Keratinocyte (primary cell): ENCODE results near the gene DUSP12. TPM values are rescaled to one million over a fixed set of nuclear protein-coding genes. Genes with fewer than 3 reads are reported as not detected.

Source experiments
- DNase-seq: peaks from one replicate; pipeline ENCODE4 v3.0.0-alpha.2; 2011; ENCODE audit warnings: low read depth, missing footprints, low spot score
- FAIRE-seq: peaks from 2 replicates; lab custom pipeline; 2011; peaks lifted over from hg19 to GRCh38; lab: Jason Lieb, UNC
- H2AFZ ChIP-seq: 2 replicates; pipeline ENCODE4 v1.6.0; 2012; ENCODE audit warnings: low read length, control low read depth, inconsistent platforms; ENCODE audit not compliant: control insufficient read depth
- H3K27ac ChIP-seq: 2 replicates; pipeline ENCODE4 v1.5.1; 2011; ENCODE audit warnings: low read length; ENCODE audit not compliant: control insufficient read depth, insufficient read depth
- H3K27me3 ChIP-seq: 3 replicates; pipeline ENCODE4 v1.6.0; 2011; ENCODE audit warnings: low read length; ENCODE audit not compliant: control insufficient read depth, insufficient read depth; ENCODE audit errors: extremely low read depth
- H3K36me3 ChIP-seq, 2 experiments: 2 replicates in 1 of 2; 3 replicates in 1 of 2; pipeline ENCODE4 v1.5.1; 2011; ENCODE audit warnings: low read length in 2 of 2, mild to moderate bottlenecking in 1 of 2; ENCODE audit not compliant: control insufficient read depth in 2 of 2, insufficient read depth in 2 of 2; ENCODE audit errors: extremely low read depth in 1 of 2
- H3K4me1 ChIP-seq: 3 replicates; pipeline ENCODE4 v1.5.1; 2011; ENCODE audit warnings: low read length; ENCODE audit not compliant: control insufficient read depth, insufficient read depth; ENCODE audit errors: extremely low read depth
- H3K4me2 ChIP-seq: 3 replicates; pipeline ENCODE4 v1.6.0; 2011; ENCODE audit warnings: low read depth, low read length; ENCODE audit not compliant: control insufficient read depth, insufficient read depth; ENCODE audit errors: extremely low read depth
- H3K4me3 ChIP-seq, 3 experiments: fragments of 200-600 bp in 1 of 3; sonication (generic) in 1 of 3; 2 replicates in 2 of 3; 3 replicates in 1 of 3; pipeline ENCODE4 v1.5.1; 2011 to 2016; ENCODE audit warnings: low read length in 3 of 3, mild to moderate bottlenecking in 3 of 3, control low read depth in 2 of 3, inconsistent platforms in 1 of 3, low read depth in 1 of 3, mixed read lengths in 1 of 3, mixed run types in 1 of 3, moderate library complexity in 1 of 3; ENCODE audit not compliant: control insufficient read depth in 2 of 3, insufficient read depth in 2 of 3; ENCODE audit errors: extremely low read depth in 1 of 3
- H3K79me2 ChIP-seq: 2 replicates; pipeline ENCODE4 v1.6.0; 2012; ENCODE audit warnings: low read length; ENCODE audit not compliant: control insufficient read depth, insufficient read depth
- H3K9ac ChIP-seq: 3 replicates; pipeline ENCODE4 v1.6.0; 2011; ENCODE audit warnings: low read length; ENCODE audit not compliant: control insufficient read depth, insufficient read depth; ENCODE audit errors: extremely low read depth
- H3K9me1 ChIP-seq: 3 replicates; pipeline ENCODE4 v1.6.0; 2011; ENCODE audit warnings: low read length; ENCODE audit not compliant: control insufficient read depth, insufficient read depth; ENCODE audit errors: extremely low read depth
- H3K9me3 ChIP-seq: 2 replicates; pipeline ENCODE4 v1.5.1; 2012; ENCODE audit warnings: low read depth, low read length; ENCODE audit not compliant: control insufficient read depth
- H4K20me1 ChIP-seq: 3 replicates; pipeline ENCODE4 v1.6.0; 2011; ENCODE audit warnings: low read length; ENCODE audit not compliant: control insufficient read depth, insufficient read depth; ENCODE audit errors: extremely low read depth
- EZH2 ChIP-seq: IDR thresholded peaks from one replicate; pipeline ENCODE4 v1.6.1; 2012; ENCODE audit warnings: inconsistent platforms, mild to moderate bottlenecking, low read length, moderate library complexity
- dilution Hi-C: fragments of 300-500 bp; cut with MboI; formaldehyde crosslinking; loops from one replicate; pipeline ENCODE4 v1.7.0; 2020; ENCODE audit warnings: low sequenced_read_pairs; ENCODE audit not compliant: extremely low pct_ligation_motif_present
- polyA plus RNA-seq, 5 experiments: library from polyadenylated mRNA; depleted of rRNA in 3 of 5; stranded (reverse) in 3 of 5; stranded (forward) in 1 of 5; unstranded in 1 of 5; fragments of >200 nt; gene quantifications; 1 replicate in 1 of 5; 2 replicates in 3 of 5; 3 replicates in 1 of 5; pipeline versions ENCODE4 v1.2.1 to v1.2.3, GENCODE V29; 2011 to 2012; ENCODE audit warnings: missing spikeins in 2 of 5, low read depth in 1 of 5, low replicate concordance in 1 of 5
- TF ChIP-seq, protein P1 (sequence below), 3 experiments: IDR thresholded peaks in 1 of 3; conservative IDR thresholded peaks in 1 of 3; optimal IDR thresholded peaks in 1 of 3; 2 replicates in 2 of 3; 3 replicates in 1 of 3; pipeline versions ENCODE3 to v1.5.1; 2011; ENCODE audit warnings: low read length in 3 of 3, mild to moderate bottlenecking in 3 of 3, moderate library complexity in 2 of 3, control low read depth in 1 of 3, inconsistent platforms in 1 of 3; ENCODE audit not compliant: insufficient read depth in 2 of 3; ENCODE audit errors: extremely low read depth in 1 of 3

The DUSP12 gene
- polyA plus RNA-seq, 1 donor (not counting 4 experiments of a cell fraction or from before 2014, with no cell fraction given), result 35.3 TPM

DNA sequence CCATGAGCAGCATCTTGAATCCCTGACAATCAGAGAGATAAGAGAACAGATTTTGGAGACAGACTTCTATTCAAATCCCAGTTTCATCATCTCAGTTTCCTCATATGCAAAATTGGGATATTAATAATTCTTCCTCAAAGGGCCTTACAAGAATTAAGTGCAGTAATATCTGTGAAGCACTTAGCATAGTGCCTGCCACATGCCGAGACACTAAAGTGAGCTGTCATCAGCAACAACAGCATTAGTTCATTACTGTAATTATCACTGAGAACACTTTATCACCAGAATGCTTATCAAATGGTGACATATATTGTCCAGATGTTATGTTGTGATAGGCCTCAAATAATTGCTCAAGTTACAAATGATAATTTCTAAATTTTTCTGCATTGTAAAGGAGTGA is 29.2 kb upstream of the DUSP12 start:
- Histone ChIP-seq H3K4me3 (no peak overlapping the region), H3K4me2 (no peak overlapping the region), H3K4me1 (peaks cover 13% of the 10 kb centered on the region), H3K79me2 (no peaks in the 10 kb centered on the region), H4K20me1 (no peaks in the 10 kb centered on the region), H3K9me1 (no peaks in the 10 kb centered on the region), H3K9me3 (no peaks in the 10 kb centered on the region), H3K36me3 (no peaks in the 10 kb centered on the region), H3K9ac (no peak overlapping the region), H2AFZ (no peak overlapping the region), H3K27ac (no peak overlapping the region), H3K27me3 (no peaks in the 10 kb centered on the region)
- no peak for TF ChIP-seq EZH2
- TF ChIP-seq, protein P1, sequence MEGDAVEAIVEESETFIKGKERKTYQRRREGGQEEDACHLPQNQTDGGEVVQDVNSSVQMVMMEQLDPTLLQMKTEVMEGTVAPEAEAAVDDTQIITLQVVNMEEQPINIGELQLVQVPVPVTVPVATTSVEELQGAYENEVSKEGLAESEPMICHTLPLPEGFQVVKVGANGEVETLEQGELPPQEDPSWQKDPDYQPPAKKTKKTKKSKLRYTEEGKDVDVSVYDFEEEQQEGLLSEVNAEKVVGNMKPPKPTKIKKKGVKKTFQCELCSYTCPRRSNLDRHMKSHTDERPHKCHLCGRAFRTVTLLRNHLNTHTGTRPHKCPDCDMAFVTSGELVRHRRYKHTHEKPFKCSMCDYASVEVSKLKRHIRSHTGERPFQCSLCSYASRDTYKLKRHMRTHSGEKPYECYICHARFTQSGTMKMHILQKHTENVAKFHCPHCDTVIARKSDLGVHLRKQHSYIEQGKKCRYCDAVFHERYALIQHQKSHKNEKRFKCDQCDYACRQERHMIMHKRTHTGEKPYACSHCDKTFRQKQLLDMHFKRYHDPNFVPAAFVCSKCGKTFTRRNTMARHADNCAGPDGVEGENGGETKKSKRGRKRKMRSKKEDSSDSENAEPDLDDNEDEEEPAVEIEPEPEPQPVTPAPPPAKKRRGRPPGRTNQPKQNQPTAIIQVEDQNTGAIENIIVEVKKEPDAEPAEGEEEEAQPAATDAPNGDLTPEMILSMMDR (optimal IDR thresholded peaks at IDR 0.05 in 1 of 3, IDR thresholded peaks at IDR 0.05 in 1 of 3, conservative IDR thresholded peaks at IDR 0.05 in 1 of 3; ENCODE audit: extremely low read depth in 1 of 3, insufficient read depth in 2 of 3, low read length in 3 of 3), result no peak
- DNase-seq (no peak), FAIRE-seq (no peak)
- dilution Hi-C loops, result no loop called here

DNA sequence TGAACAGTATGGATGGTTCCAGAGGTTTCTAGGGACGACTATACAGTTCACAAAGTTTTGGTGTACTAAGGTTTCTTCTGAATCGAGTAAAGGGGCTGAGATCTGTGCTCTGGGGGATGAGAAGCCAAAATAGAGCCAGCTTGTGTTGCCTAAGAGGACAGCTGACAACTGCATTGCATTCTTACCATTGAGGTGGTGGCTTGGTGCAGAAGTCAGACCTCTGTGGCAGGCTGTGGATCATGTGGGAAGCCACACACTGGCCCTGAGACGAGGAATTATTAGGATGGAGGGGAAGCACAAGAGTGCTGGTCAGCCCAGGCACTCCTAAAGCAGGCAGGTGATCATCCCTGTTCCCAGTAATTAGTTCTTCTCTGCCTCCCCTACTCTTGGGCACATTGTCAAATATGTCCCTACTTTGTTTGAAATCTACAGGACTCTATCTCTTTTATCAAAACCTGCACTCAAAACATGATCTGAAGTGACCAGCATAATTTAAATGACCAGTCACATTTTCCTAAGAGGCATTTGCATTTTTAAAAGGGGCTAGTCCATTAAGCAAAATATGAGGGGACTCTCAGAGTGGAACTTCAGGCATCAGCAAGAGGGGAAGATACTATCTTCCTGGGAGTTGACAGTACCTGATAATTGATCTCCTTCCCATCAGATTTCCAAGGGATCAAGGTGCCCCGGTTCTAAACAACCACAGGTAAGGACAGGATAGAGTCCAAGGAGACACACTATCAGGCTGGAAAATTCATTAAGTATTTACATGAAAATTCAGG is 28.4 kb upstream of the DUSP12 start, which contains the start of gene FCRLB:
Gene FCRLB (plus strand): TSS at position 589 of the 782 bp plus-strand sequence. CDS start 1,129 bp downstream, outside the sequence.
- Histone ChIP-seq H3K27me3 (no peaks in the 10 kb centered on the region), H3K9me3 (no peaks in the 10 kb centered on the region), H3K36me3 (no peaks in the 10 kb centered on the region), H3K4me3 (no peak within 1 kb of the TSS), H3K9ac (no peak within 1 kb of the TSS), H3K27ac (no peak within 1 kb of the TSS), H2AFZ (no peak within 1 kb of the TSS), H3K9me1 (no peaks in the 10 kb centered on the region), H3K79me2 (no peaks in the 10 kb centered on the region), H4K20me1 (no peaks in the 10 kb centered on the region), H3K4me2 (no peak within 1 kb of the TSS), H3K4me1 (peaks cover 20% of the 10 kb centered on the region)
- DNase-seq, result no peak
- TF ChIP-seq, protein P1 (optimal IDR thresholded peaks at IDR 0.05 in 1 of 3, IDR thresholded peaks at IDR 0.05 in 1 of 3, conservative IDR thresholded peaks at IDR 0.05 in 1 of 3; ENCODE audit: extremely low read depth in 1 of 3, insufficient read depth in 2 of 3, low read length in 3 of 3), result no peak
- no peak for TF ChIP-seq EZH2
- dilution Hi-C loops, result no loop called here
- no peak for FAIRE-seq
